HL-60 (cell line): ENCODE data around the gene SMTNL1.

Experiments
- GABPA ChIP-seq: IDR thresholded peaks from 2 replicates; pipeline ENCODE4 v1.6.1; 2012; ENCODE audit warnings: low read depth
- POLR2AphosphoS5 ChIP-seq: IDR thresholded peaks from 2 replicates; pipeline ENCODE4 v1.6.1; 2012; ENCODE audit warnings: low read depth
- TF ChIP-seq, protein P1 (sequence below): IDR thresholded peaks from one replicate; pipeline ENCODE4 v1.5.1; 2011; ENCODE audit warnings: low read length, control low read depth, inconsistent platforms; ENCODE audit not compliant: insufficient read depth
- TF ChIP-seq, protein P2 (sequence below): IDR thresholded peaks from 2 replicates; pipeline ENCODE4 v1.6.1; 2012; ENCODE audit warnings: low read depth; ENCODE audit not compliant: insufficient replicate concordance

DNA sequence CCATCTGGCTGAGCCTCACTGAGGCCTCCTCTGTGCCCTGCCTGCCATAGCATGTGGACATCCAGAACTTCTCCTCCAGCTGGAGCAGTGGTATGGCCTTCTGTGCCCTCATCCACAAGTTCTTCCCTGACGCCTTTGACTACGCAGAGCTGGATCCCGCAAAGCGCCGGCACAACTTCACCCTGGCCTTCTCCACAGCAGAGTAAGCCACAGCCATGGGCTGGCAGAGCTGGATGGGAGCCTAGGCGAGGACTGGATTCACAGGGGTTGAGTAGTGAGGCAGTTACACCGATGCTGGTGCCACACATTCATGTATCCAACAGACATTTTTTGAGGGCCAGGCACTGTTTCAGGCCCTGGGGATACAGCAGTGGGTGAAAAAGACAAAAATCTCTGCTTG is 9.1 kb downstream of the SMTNL1 start:
- TF ChIP-seq, protein P1, sequence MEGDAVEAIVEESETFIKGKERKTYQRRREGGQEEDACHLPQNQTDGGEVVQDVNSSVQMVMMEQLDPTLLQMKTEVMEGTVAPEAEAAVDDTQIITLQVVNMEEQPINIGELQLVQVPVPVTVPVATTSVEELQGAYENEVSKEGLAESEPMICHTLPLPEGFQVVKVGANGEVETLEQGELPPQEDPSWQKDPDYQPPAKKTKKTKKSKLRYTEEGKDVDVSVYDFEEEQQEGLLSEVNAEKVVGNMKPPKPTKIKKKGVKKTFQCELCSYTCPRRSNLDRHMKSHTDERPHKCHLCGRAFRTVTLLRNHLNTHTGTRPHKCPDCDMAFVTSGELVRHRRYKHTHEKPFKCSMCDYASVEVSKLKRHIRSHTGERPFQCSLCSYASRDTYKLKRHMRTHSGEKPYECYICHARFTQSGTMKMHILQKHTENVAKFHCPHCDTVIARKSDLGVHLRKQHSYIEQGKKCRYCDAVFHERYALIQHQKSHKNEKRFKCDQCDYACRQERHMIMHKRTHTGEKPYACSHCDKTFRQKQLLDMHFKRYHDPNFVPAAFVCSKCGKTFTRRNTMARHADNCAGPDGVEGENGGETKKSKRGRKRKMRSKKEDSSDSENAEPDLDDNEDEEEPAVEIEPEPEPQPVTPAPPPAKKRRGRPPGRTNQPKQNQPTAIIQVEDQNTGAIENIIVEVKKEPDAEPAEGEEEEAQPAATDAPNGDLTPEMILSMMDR: no peak
- TF ChIP-seq POLR2AphosphoS5 (no peak), GABPA (no peak)
- TF ChIP-seq, protein P2, sequence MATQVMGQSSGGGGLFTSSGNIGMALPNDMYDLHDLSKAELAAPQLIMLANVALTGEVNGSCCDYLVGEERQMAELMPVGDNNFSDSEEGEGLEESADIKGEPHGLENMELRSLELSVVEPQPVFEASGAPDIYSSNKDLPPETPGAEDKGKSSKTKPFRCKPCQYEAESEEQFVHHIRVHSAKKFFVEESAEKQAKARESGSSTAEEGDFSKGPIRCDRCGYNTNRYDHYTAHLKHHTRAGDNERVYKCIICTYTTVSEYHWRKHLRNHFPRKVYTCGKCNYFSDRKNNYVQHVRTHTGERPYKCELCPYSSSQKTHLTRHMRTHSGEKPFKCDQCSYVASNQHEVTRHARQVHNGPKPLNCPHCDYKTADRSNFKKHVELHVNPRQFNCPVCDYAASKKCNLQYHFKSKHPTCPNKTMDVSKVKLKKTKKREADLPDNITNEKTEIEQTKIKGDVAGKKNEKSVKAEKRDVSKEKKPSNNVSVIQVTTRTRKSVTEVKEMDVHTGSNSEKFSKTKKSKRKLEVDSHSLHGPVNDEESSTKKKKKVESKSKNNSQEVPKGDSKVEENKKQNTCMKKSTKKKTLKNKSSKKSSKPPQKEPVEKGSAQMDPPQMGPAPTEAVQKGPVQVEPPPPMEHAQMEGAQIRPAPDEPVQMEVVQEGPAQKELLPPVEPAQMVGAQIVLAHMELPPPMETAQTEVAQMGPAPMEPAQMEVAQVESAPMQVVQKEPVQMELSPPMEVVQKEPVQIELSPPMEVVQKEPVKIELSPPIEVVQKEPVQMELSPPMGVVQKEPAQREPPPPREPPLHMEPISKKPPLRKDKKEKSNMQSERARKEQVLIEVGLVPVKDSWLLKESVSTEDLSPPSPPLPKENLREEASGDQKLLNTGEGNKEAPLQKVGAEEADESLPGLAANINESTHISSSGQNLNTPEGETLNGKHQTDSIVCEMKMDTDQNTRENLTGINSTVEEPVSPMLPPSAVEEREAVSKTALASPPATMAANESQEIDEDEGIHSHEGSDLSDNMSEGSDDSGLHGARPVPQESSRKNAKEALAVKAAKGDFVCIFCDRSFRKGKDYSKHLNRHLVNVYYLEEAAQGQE: no peak
